Measurements from ENCODE around the gene SMTNL1.

SMTNL1 gene

GRCh38 chr11:57597916-57598830 is 60.8 kb downstream of the SMTNL1 start:
- DNase-seq = no peak

- DNase-seq = no peak
Measured at GRCh38 chr11:57598831-57599155, 61.4 kb downstream of the SMTNL1 start.

DNA sequence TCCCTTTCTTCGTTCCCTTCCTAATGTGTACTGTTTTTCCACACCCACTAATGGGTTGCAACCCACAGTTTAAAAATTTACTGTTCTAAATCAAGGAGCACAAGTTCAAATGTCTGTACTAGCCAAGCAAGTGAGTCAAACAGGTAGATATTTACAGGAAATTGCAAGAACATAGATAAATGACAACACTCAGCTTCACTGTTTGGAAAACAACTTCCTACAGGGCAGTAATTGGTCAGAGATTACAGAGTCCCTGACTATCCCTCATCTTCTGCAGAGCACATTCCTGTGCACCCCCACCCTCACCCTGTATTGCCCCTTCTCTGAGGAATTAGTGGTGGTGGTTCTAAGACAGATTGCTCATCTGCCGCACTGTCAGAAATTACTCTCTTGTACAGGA is 62.0 kb downstream of the SMTNL1 start:
- no peak for DNase-seq
